GM19240 (cell line): Measurements from ENCODE around the gene TOMM40.
A peak's percentile ranks its signal among the peaks of the same experiment; 100 is the strongest.
"Not testable (repeated sequence)": the region's sequence is repeated elsewhere in the genome, so short reads cannot be mapped to it uniquely, and the experiment has no call there.

Experiments used
- DNase-seq: peaks from one replicate; pipeline ENCODE4 v3.0.0; 2011; ENCODE audit warnings: low spot score; ENCODE audit not compliant: insufficient read length

Gene TOMM40

GRCh38 chr19:44891016-44891882 lies at the start of gene TOMM40:
TOMM40 (plus strand) TSS chr19:44891254; CDS start chr19:44891416, 162 bp downstream.
- DNase-seq = no peak

GRCh38 chr19:44845286-44845611 lies 45.8 kb upstream of the TOMM40 start:
- no peak for DNase-seq

GRCh38 chr19:44845612-44846454 lies 45.2 kb upstream of the TOMM40 start, which contains the start of gene NECTIN2:
NECTIN2 (plus strand) TSS chr19:44846297; CDS start chr19:44846526, 229 bp downstream.
- peak; percentile 82 for DNase-seq

- no peak for DNase-seq
Observed at GRCh38 chr19:44846455-44847143, 44.5 kb upstream of the TOMM40 start.

- no peak for DNase-seq
Observed at GRCh38 chr19:44847144-44848035, 43.7 kb upstream of the TOMM40 start.

- no peak for DNase-seq
Observed at GRCh38 chr19:44848036-44848811, 42.8 kb upstream of the TOMM40 start.

GRCh38 chr19:44848812-44849447 lies 42.1 kb upstream of the TOMM40 start:
- DNase-seq = no peak

- DNase-seq = no peak
Observed at GRCh38 chr19:44850641-44851109, 40.4 kb upstream of the TOMM40 start.

GRCh38 chr19:44851427-44851826 lies 39.6 kb upstream of the TOMM40 start:
- DNase-seq = no peak

- DNase-seq = no peak
Observed at GRCh38 chr19:44855606-44856005, 35.4 kb upstream of the TOMM40 start.

- DNase-seq = no peak
Observed at GRCh38 chr19:44856421-44857083, 34.5 kb upstream of the TOMM40 start.

- no peak for DNase-seq
Observed at GRCh38 chr19:44857837-44858236, 33.2 kb upstream of the TOMM40 start.

GRCh38 chr19:44861576-44861975 lies 29.5 kb upstream of the TOMM40 start:
- not testable (repeated sequence) for DNase-seq

GRCh38 chr19:44863990-44864389 lies 27.1 kb upstream of the TOMM40 start:
- DNase-seq = no peak

GRCh38 chr19:44865196-44865767 lies 25.8 kb upstream of the TOMM40 start:
- no peak for DNase-seq

GRCh38 chr19:44866664-44867063 lies 24.4 kb upstream of the TOMM40 start:
- DNase-seq = no peak

- DNase-seq = no peak
Observed at GRCh38 chr19:44867578-44867977, 23.5 kb upstream of the TOMM40 start.

GRCh38 chr19:44869733-44870470 lies 21.2 kb upstream of the TOMM40 start:
- DNase-seq = no peak
